ENCODE measurements around the gene FAM83G.

- TF ChIP-seq CTCF (IDR thresholded peaks at IDR 0.05): no peak
- TF ChIP-seq POLR2AphosphoS5 (IDR thresholded peaks at IDR 0.05; ENCODE audit: insufficient read depth in 1 of 2, low read depth in 1 of 2): no peak
Measured at GRCh38 chr17:18947866-18948265, 56.7 kb downstream of the FAM83G start.
